HFFc6 (cell line): ENCODE data around the gene ZGRF1. TPM values are rescaled to one million over a fixed set of nuclear protein-coding genes. Genes with fewer than 3 reads are reported as not detected.
"Not testable (repeated sequence)": the region's sequence is repeated elsewhere in the genome, so short reads cannot be mapped to it uniquely, and the experiment has no call there.

Experiments used
- DNase-seq: peaks from one replicate; pipeline ENCODE4 v3.0.0-alpha.2; 2018
- H3K27ac Mint-ChIP-seq: 2 replicates; pipeline ENCODE4 v1.8.0; 2020; ENCODE audit warnings: mild to moderate bottlenecking, mixed read lengths
- H3K27me3 Mint-ChIP-seq: 2 replicates; pipeline ENCODE4 v1.8.0; 2021; ENCODE audit warnings: mild to moderate bottlenecking, moderate library complexity, mixed read lengths; ENCODE audit not compliant: insufficient read depth
- H3K36me3 Mint-ChIP-seq: 2 replicates; pipeline ENCODE4 v1.8.0; 2021; ENCODE audit warnings: low read depth, mixed read lengths
- H3K4me1 Mint-ChIP-seq: 2 replicates; pipeline ENCODE4 v1.8.0; 2020; ENCODE audit warnings: low read depth, mixed read lengths
- H3K4me3 Mint-ChIP-seq: 2 replicates; pipeline ENCODE4 v1.8.0; 2020; ENCODE audit warnings: mild to moderate bottlenecking, moderate library complexity, mixed read lengths
- H3K9me3 Mint-ChIP-seq: 2 replicates; pipeline ENCODE4 v1.8.0; 2020; ENCODE audit warnings: mild to moderate bottlenecking, mixed read lengths
- CTCF ChIP-seq: fragments of 200-600 bp; sonication (generic); IDR thresholded peaks from 2 replicates; pipeline ENCODE4 v1.5.0; 2021; ENCODE audit warnings: antibody characterized with exemption, mild to moderate bottlenecking
- total RNA-seq, 6 experiments: library from RNA; stranded (reverse); fragmentation: NEBNext Ultra II Directional; extraction: Animal tissue kit (Norgen Biotek cat#: 25700); gene quantifications; 2 replicates in 1 of 6; 3 replicates in 5 of 6; pipeline ENCODE4 v1.2.3, GENCODE V29; 2021

Gene ZGRF1
- total RNA-seq, 6 experiments from 2014 or later = 3.7 to 7.3 (median 6.6) TPM

- H3K36me3 Mint-ChIP-seq = peaks cover 6% of the 10 kb centered on the region
- H3K9me3 Mint-ChIP-seq = no peaks in the 10 kb centered on the region
- DNase-seq = no peak
- H3K4me1 Mint-ChIP-seq = no peaks in the 10 kb centered on the region
- H3K27me3 Mint-ChIP-seq = no peaks in the 10 kb centered on the region
- no peak overlapping the region for H3K27ac Mint-ChIP-seq
- H3K4me3 Mint-ChIP-seq = no peak overlapping the region
- no peak for TF ChIP-seq CTCF
Observed at GRCh38 chr4:112647785-112648184, 11.1 kb upstream of the ZGRF1 start.

- Mint-ChIP-seq H3K9me3 (no peaks in the 10 kb centered on the region), H3K4me1 (no peaks in the 10 kb centered on the region), H3K36me3 (peaks cover 6% of the 10 kb centered on the region), H3K27me3 (no peaks in the 10 kb centered on the region), H3K4me3 (no peak overlapping the region), H3K27ac (no peak overlapping the region)
- TF ChIP-seq CTCF = no peak
- no peak for DNase-seq
Observed at GRCh38 chr4:112646632-112647537, 10.2 kb upstream of the ZGRF1 start.

- no peak for TF ChIP-seq CTCF
- H3K27ac Mint-ChIP-seq = no peak overlapping the region
- peaks cover 6% of the 10 kb centered on the region for H3K36me3 Mint-ChIP-seq
- H3K27me3 Mint-ChIP-seq = no peaks in the 10 kb centered on the region
- no peak overlapping the region for H3K4me3 Mint-ChIP-seq
- no peaks in the 10 kb centered on the region for H3K9me3 Mint-ChIP-seq
- no peak for DNase-seq
- no peaks in the 10 kb centered on the region for H3K4me1 Mint-ChIP-seq
Observed at GRCh38 chr4:112645541-112646329, 9.0 kb upstream of the ZGRF1 start.

- not testable (repeated sequence) for H3K27me3 Mint-ChIP-seq, H3K4me1 Mint-ChIP-seq, H3K9me3 Mint-ChIP-seq, DNase-seq, H3K27ac Mint-ChIP-seq, H3K36me3 Mint-ChIP-seq, H3K4me3 Mint-ChIP-seq
Observed at GRCh38 chr4:112644595-112645535, 8.2 kb upstream of the ZGRF1 start.

- no peaks in the 10 kb centered on the region for H3K9me3 Mint-ChIP-seq
- no peaks in the 10 kb centered on the region for H3K27me3 Mint-ChIP-seq
- H3K4me3 Mint-ChIP-seq = no peak overlapping the region
- no peaks in the 10 kb centered on the region for H3K4me1 Mint-ChIP-seq
- no peak overlapping the region for H3K27ac Mint-ChIP-seq
- no peak for TF ChIP-seq CTCF
- H3K36me3 Mint-ChIP-seq = peaks cover 12% of the 10 kb centered on the region
- DNase-seq = no peak
Observed at GRCh38 chr4:112642526-112642925, 5.8 kb upstream of the ZGRF1 start.
